LNCaP clone FGC (cell line): ENCODE data around the gene SLC17A3.

Source experiments
- DNase-seq: peaks from one replicate; pipeline ENCODE4 v3.0.0-alpha.2; 2011; ENCODE audit warnings: low read depth
- H3K4me3 ChIP-seq: 2 replicates; pipeline ENCODE4 v1.5.1; 2011; ENCODE audit warnings: mild to moderate bottlenecking, low read depth, low read length, control low read depth
- TF ChIP-seq, protein P1 (sequence below): IDR thresholded peaks from 2 replicates; pipeline ENCODE4 v1.5.1; 2012; ENCODE audit warnings: mild to moderate bottlenecking; ENCODE audit not compliant: control insufficient read depth, insufficient read depth; ENCODE audit errors: extremely low read depth

The SLC17A3 gene

DNA sequence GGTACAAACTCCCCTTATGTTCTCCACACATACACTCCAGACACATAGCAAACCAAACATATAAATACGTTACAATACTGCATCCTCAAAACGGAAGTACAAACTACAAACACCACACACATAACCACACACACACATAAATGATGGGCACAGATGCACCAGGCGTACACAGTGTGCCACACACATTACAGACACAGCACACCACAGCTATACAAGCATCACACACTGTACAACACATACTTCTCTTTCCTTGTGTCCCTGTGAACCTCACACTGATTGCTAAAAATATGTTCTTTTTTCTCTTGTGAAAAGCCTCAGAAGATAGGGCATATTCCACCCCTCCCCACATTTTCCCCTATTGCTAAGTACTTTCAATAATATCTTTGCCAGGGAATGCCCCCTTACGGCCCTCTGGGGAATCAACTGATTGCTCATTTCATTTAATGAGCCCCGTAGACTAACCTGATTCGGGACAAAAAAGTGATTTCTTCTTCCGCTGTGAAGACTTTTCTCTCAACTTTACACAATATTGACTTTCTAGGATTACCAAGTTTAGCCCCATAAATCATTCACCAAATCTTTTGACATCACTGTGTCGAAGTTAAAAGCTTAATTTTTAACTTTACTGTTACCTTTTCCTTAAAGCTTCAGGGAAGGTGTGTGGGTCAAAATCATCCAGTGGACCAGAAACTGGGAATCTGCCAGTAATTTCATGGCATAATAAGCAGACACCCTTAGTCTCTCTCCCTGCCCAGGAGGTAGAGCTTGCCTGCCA, 42.3 kb downstream of the SLC17A3 start, which contains the start of gene SLC17A1:
SLC17A1 (minus strand) TSS at position 521 of the 775 bp plus-strand sequence. CDS start 1,495 bp downstream, outside the sequence.
- TF ChIP-seq, protein P1, sequence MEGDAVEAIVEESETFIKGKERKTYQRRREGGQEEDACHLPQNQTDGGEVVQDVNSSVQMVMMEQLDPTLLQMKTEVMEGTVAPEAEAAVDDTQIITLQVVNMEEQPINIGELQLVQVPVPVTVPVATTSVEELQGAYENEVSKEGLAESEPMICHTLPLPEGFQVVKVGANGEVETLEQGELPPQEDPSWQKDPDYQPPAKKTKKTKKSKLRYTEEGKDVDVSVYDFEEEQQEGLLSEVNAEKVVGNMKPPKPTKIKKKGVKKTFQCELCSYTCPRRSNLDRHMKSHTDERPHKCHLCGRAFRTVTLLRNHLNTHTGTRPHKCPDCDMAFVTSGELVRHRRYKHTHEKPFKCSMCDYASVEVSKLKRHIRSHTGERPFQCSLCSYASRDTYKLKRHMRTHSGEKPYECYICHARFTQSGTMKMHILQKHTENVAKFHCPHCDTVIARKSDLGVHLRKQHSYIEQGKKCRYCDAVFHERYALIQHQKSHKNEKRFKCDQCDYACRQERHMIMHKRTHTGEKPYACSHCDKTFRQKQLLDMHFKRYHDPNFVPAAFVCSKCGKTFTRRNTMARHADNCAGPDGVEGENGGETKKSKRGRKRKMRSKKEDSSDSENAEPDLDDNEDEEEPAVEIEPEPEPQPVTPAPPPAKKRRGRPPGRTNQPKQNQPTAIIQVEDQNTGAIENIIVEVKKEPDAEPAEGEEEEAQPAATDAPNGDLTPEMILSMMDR, result no peak
- no peak within 1 kb of the TSS for H3K4me3 ChIP-seq
- DNase-seq, result no peak

DNA sequence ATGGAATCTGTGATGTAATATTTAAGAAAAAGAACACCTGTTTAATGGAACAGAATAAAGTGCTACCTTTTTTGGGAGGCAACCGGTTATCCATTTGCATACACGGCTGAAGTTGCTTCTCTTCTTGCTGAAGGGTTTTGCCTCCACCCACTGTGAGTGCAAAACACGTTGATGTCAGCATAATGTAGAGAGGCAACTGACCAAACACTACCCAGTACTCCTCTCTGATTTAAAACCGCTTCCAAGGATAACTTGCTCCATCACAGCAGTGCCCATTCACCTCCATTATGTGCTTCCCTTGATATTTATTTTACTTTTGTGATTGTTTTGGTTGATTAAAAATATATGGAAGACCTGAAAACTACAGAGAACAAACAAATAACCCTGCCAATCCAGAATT, 43.6 kb downstream of the SLC17A3 start:
- DNase-seq, result no peak
- TF ChIP-seq, protein P1, result no peak
- no peak overlapping the region for H3K4me3 ChIP-seq

DNA sequence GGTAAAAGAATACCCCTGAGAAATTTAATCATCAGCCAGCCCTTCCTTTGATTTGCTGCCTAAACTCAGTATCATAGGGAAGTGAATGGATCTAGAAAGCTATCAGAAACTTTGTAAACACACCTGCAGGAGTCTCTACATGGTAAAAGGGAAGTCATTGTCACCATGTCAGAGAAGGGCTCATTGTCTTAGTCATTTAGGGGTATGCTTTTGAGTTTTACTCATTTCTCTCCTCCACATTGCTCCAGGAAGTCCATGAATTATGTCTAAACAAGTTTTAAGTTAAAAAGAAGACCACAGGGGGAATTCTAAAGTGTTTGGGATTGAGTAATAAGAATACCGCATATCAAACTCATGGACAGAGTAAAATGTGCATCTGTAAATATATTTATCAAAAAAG, 44.7 kb downstream of the SLC17A3 start:
- no peak overlapping the region for H3K4me3 ChIP-seq
- no peak for DNase-seq
- TF ChIP-seq, protein P1, result no peak

DNA sequence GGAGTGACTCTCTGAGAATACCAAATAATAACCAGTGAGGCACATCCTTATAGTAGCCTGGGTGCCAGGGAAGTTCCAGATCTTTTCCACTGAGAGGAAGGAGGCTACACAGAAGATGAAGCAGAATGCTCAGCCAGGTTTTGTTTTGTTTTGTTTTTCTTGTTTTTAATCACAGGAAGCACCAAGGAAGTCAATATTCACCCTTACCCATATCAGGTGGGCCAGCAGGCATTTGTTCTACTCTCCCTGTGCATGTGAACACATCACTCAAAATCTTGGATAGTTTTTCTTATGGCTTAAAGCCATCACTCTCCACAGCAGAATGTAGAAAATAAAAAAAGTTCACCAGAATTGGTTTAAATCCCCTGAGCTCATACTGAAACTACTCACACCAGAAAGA, 52.7 kb downstream of the SLC17A3 start:
- TF ChIP-seq, protein P1, result no peak
- no peak for DNase-seq
- no peak overlapping the region for H3K4me3 ChIP-seq

DNA sequence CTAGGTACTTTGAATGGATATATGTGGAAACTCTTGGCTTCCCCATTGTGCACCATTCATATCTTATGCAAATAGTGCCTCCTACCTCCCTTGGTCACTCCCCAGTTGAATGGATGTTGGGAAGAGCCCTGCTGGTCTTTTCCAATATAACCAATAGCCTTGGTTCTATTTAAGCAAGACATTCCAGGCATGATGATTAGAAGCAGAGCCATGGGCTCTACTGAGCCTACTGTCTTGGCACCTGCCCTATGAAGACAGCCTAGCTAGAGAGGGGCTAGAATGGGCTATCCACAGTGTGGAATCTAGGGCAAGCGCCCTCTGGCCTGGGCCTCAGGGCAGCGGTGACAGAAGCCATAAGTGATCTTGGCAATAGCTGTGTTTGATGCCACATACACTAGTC, 57.8 kb downstream of the SLC17A3 start:
- no peak overlapping the region for H3K4me3 ChIP-seq
- no peak for DNase-seq
- TF ChIP-seq, protein P1, result no peak

DNA sequence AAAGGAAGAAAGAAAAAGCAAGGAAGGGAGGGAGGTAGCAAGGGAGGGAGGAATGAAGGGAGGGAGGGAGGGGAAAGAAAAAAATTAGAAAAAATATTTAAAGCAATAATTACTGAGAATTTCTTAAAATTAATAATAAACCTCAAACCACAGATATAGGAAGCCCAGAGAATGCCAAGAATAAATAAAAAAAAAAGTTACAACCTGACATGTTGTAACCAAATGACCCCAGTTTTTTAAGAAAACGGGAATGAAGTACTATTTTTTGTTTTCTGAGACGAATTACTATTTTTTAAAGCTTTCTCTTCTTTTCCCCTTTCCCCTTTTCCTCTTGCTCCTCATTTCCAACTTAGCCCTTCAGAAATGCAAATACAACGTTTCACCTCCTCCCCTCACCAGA, 58.8 kb downstream of the SLC17A3 start:
- H3K4me3 ChIP-seq, result no peak overlapping the region
- DNase-seq, result no peak
- TF ChIP-seq, protein P1, result no peak

DNA sequence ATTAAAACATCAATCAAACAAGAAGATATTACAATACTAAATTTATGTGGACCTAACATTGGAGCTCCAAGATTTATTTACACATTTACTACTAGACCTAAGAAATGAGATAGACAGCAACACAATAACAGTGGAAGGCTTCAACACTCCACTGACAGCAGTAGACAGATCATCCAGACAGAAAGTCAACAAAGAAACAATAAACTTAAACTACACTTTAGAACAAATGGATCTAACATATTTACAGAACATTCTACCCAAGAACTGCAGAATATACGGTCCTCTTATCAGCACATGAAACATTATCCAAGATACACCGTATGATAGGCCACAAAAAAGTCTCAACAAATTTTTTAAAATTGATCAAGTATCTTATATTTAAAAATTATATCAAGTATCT, 69.2 kb downstream of the SLC17A3 start:
- no peak overlapping the region for H3K4me3 ChIP-seq
- TF ChIP-seq, protein P1, result no peak
- DNase-seq, result peak; percentile 66
